GM12878 (cell line): ENCODE measurements around the gene HOXB6. TPM values are rescaled to one million over a fixed set of nuclear protein-coding genes. Genes with fewer than 3 reads are reported as not detected.

Source experiments
- ATAC-seq: fragments of 200-7000 bp; cut with Tn5 transposase; 3 replicates; pipeline ENCODE4 v1.9.1; 2020; ENCODE audit warnings: mild to moderate bottlenecking, moderate library complexity
- BruUV-seq: library from RNA; stranded (reverse); fragments of 400-500 nt; replicated peaks from 2 replicates; lab custom pipeline; 2021; lab: Mats Ljungman, UMichigan
- CTCF ChIA-PET: fragments of 300-600 bp; sonication (Branson Sonifier 250); formaldehyde crosslinking; extraction: SDS; loops from one replicate; lab custom pipeline; 2021; ENCODE audit warnings: inconsistent platforms; lab: Yijun Ruan, JAX
- POLR2A ChIA-PET: fragments of 350-600 bp; formaldehyde crosslinking; extraction: SDS; loops from one replicate; lab custom pipeline; 2021; ENCODE audit warnings: inconsistent platforms; lab: Charles Lee
- RAD21 ChIA-PET: fragments of 300-600 bp; sonication (Branson Sonifier 250); formaldehyde crosslinking; loops from one replicate; lab custom pipeline; 2023; ENCODE audit warnings: antibody characterized with exemption; ENCODE audit not compliant: unreplicated experiment; lab: Charles Lee
- SMC1A ChIA-PET: fragments of 300-600 bp; sonication (Branson Sonifier 250); formaldehyde crosslinking; loops from one replicate; lab custom pipeline; 2023; ENCODE audit not compliant: unreplicated experiment, uncharacterized antibody; lab: Charles Lee
- DNase-seq: peaks from one replicate; pipeline ENCODE4 v3.0.0-alpha.2; 2011; ENCODE audit warnings: low read depth, low spot score
- FAIRE-seq: peaks from 3 replicates; lab custom pipeline; 2011; peaks lifted over from hg19 to GRCh38; lab: Jason Lieb, UNC
- H2AFZ ChIP-seq: 2 replicates; pipeline ENCODE4 v1.6.0; 2011; ENCODE audit warnings: low read depth, low read length, control low read depth; ENCODE audit not compliant: control insufficient read depth
- H3K27ac ChIP-seq: 2 replicates; pipeline ENCODE4 v1.5.1; 2011; ENCODE audit warnings: control low read depth; ENCODE audit not compliant: control insufficient read depth, insufficient read depth
- H3K27me3 ChIP-seq, 2 experiments: replicated peaks in 1 of 2; 2 replicates each; pipeline versions ENCODE4 v1.6.0 to v1.6.1; 2011; ENCODE audit warnings: low read length in 1 of 2; ENCODE audit not compliant: control insufficient read depth in 2 of 2, insufficient read depth in 2 of 2
- H3K36me3 ChIP-seq, 2 experiments: 2 replicates each; pipeline ENCODE4 v1.5.1; 2011; ENCODE audit warnings: low read length in 1 of 2; ENCODE audit not compliant: control insufficient read depth in 2 of 2, insufficient read depth in 2 of 2
- H3K4me1 ChIP-seq: 2 replicates; pipeline ENCODE4 v1.6.1; 2011; ENCODE audit warnings: mild to moderate bottlenecking, low read length, moderate library complexity, mixed read lengths; ENCODE audit not compliant: control insufficient read depth, insufficient read depth
- H3K4me2 ChIP-seq: 2 replicates; pipeline ENCODE4 v1.6.0; 2011; ENCODE audit warnings: control low read depth; ENCODE audit not compliant: control insufficient read depth, insufficient read depth
- H3K4me3 ChIP-seq: fragments of 200-600 bp; sonication (generic); 2 replicates; pipeline ENCODE4 v1.5.1; 2016
- H3K79me2 ChIP-seq: 2 replicates; pipeline ENCODE4 v1.6.0; 2011; ENCODE audit warnings: low read length; ENCODE audit not compliant: control insufficient read depth, insufficient read depth
- H3K9ac ChIP-seq: 2 replicates; pipeline ENCODE4 v1.8.0; 2011; ENCODE audit warnings: low read length, control low read depth, mixed read lengths; ENCODE audit not compliant: control insufficient read depth, insufficient read depth
- H3K9me3 ChIP-seq: replicated peaks from 3 replicates; pipeline ENCODE4 v1.5.1; 2011; ENCODE audit warnings: mild to moderate bottlenecking, low read length; ENCODE audit not compliant: control insufficient read depth, insufficient read depth
- H4K20me1 ChIP-seq: 2 replicates; pipeline ENCODE4 v1.6.0; 2011; ENCODE audit not compliant: control insufficient read depth, insufficient read depth
- WGBS: methylation state at CpG from one replicate; pipeline ENCODE4 v1.1.6; 2016; ENCODE audit warnings: low lambda C conversion rate; ENCODE audit not compliant: insufficient replicate concordance, insufficient coverage; ENCODE audit errors: missing lambda C conversion rate; 5-methylcytosine and 5-hydroxymethylcytosine counted together
- in situ Hi-C: fragments of 300-500 bp; cut with MboI; formaldehyde crosslinking; loops from 9 replicates; pipeline ENCODE4 v1.14.3; 2018; ENCODE audit warnings: mixed read lengths
- intact Hi-C: fragments of 100-400 bp; cut with micrococcal nuclease; formaldehyde crosslinking; loops from one replicate; pipeline ENCODE4 v1.14.2; 2022; ENCODE audit not compliant: unreplicated experiment
- polyA plus RNA-seq, 11 experiments: library from polyadenylated mRNA; depleted of rRNA in 4 of 11; unstranded in 6 of 11; stranded (reverse) in 5 of 11; fragments of >200 nt; fragmentation: Nextera tagmentation in 4 of 11; fragmentation: Illumina TruSeq in 1 of 11; extraction: Ambion mirVana in 4 of 11; extraction: Trizol in 1 of 11; gene quantifications; 1 replicate in 1 of 11; 2 replicates in 10 of 11; pipeline versions ENCODE4 v1.2.1 to v1.2.3, GENCODE V29; 2011 to 2016; ENCODE audit warnings: inconsistent platforms in 2 of 11, missing spikeins in 2 of 11, low read depth in 1 of 11
- total RNA-seq, 4 experiments: library from RNA; depleted of rRNA in 3 of 4; stranded (reverse); fragments of >200 nt in 3 of 4; fragmentation: Illumina TruSeq in 1 of 4; extraction: Trizol in 1 of 4; gene quantifications; 2 replicates each; pipeline versions ENCODE4 v1.2.1 to v1.2.3, GENCODE V29; 2013 to 2021
- TF ChIP-seq, protein P1 (sequence below): fragments of 450-650 bp; IDR thresholded peaks from 2 replicates; pipeline ENCODE4 v1.6.1; 2017; ENCODE audit warnings: mild to moderate bottlenecking, low read depth, inconsistent platforms; ENCODE audit not compliant: poor library complexity, severe bottlenecking
- TF ChIP-seq, protein P2 (sequence below): fragments of 450-650 bp; IDR thresholded peaks from 2 replicates; pipeline ENCODE4 v1.6.1; 2016; ENCODE audit warnings: mild to moderate bottlenecking
- TF ChIP-seq, protein P3 (sequence below): IDR thresholded peaks from 2 replicates; pipeline ENCODE4 v1.6.1; 2011; ENCODE audit warnings: mild to moderate bottlenecking, low read depth, low read length, moderate library complexity; ENCODE audit not compliant: insufficient replicate concordance

The HOXB6 gene
- total and polyA plus RNA-seq, 10 of the 15 experiments (the other 5 are each of a cell fraction or from before 2014, with no cell fraction given): 0.04 to 0.51 (median 0.09) TPM; not detected in 2

DNA sequence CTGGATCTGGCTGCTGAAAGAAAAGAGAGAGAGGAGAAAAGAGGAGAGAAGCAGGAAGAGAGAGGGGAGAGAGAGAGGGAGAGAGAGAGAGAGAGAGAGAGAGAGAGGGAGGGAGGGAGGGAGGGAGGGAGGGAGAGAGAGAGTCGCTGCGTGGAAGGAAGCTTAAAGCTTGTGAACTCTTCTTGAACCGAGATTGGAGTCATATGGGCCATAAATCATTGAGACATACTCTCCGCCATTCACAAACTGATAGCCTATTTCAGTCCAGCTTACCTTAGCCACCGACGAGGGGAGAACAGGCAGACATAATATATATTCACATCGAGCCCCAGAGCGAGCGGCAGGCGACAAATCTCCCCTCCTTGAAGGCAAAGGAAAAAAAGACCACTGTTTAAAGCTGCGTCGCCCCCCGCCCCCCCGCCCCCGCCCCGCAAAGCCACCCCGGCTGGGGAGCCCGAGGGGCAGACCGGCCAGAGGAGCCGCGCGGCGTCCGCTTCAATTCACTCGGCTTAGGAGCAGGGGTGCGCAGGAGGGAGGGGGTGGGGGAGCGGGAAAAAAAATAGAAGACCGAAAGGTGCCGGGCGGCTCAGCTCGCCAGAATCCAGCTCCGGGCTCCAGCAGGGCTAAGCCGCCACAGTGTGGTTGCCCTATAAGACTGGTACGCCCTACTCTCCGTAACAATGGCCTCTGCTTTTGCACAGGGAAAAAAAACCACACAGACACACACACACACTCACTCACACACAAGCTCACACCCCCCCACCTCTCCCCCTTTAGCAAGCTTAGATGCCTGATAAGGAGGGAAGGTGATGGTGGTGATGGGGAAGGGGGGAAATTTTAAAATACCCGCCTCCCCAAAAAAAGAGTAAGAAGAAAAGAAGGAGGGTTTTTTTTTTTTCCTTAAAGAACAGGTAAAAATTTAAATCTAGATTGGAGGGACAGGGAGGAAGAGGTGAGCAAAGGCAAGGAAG lies 49.2 kb downstream of the HOXB6 start:
- intact Hi-C loops: no loop called here
- Histone ChIP-seq H3K9ac (no peak overlapping the region), H3K4me1 (no peaks in the 10 kb centered on the region), H3K27ac (no peak overlapping the region), H3K79me2 (no peaks in the 10 kb centered on the region), H3K36me3 (peaks cover 0 to 1% of the 10 kb centered on the region in 2 experiments; a peak in 2 of 4 replicates), H4K20me1 (no peaks in the 10 kb centered on the region), H2AFZ (no peak overlapping the region), H3K4me3 (no peak overlapping the region), H3K27me3 (no peaks in the 10 kb centered on the region), H3K9me3 (no peaks in the 10 kb centered on the region), H3K4me2 (no peak overlapping the region)
- CTCF ChIA-PET: interaction anchor here (0.9 to 1.6 kb wide), 4 partner anchors 29 to 220 kb away, joined by 3 to 4 read pairs (median 4); no protein-coding TSS in a partner anchor
- RAD21 ChIA-PET: interaction anchor here (0.9 to 1.4 kb wide), 2 partner anchors 43 to 222 kb away, joined by 3 read pairs; no protein-coding TSS in a partner anchor
- POLR2A ChIA-PET: interaction anchor here (0.7 to 1.7 kb wide), 3 partner anchors 9 kb away, joined by 3 to 5 read pairs (median 4); no protein-coding TSS in a partner anchor
- SMC1A ChIA-PET: interaction anchor here (0.7 to 1.5 kb wide), 5 partner anchors 9 to 141 kb away, joined by 3 read pairs; no protein-coding TSS in a partner anchor
- BruUV-seq: no TSS peak
- TF ChIP-seq, protein P1, sequence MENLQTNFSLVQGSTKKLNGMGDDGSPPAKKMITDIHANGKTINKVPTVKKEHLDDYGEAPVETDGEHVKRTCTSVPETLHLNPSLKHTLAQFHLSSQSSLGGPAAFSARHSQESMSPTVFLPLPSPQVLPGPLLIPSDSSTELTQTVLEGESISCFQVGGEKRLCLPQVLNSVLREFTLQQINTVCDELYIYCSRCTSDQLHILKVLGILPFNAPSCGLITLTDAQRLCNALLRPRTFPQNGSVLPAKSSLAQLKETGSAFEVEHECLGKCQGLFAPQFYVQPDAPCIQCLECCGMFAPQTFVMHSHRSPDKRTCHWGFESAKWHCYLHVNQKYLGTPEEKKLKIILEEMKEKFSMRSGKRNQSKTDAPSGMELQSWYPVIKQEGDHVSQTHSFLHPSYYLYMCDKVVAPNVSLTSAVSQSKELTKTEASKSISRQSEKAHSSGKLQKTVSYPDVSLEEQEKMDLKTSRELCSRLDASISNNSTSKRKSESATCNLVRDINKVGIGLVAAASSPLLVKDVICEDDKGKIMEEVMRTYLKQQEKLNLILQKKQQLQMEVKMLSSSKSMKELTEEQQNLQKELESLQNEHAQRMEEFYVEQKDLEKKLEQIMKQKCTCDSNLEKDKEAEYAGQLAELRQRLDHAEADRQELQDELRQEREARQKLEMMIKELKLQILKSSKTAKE: no peak
- TF ChIP-seq, protein P2, sequence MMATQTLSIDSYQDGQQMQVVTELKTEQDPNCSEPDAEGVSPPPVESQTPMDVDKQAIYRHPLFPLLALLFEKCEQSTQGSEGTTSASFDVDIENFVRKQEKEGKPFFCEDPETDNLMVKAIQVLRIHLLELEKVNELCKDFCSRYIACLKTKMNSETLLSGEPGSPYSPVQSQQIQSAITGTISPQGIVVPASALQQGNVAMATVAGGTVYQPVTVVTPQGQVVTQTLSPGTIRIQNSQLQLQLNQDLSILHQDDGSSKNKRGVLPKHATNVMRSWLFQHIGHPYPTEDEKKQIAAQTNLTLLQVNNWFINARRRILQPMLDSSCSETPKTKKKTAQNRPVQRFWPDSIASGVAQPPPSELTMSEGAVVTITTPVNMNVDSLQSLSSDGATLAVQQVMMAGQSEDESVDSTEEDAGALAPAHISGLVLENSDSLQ: peak; percentile 49; the same call in 1 of the 2 replicates
- TF ChIP-seq, protein P3, sequence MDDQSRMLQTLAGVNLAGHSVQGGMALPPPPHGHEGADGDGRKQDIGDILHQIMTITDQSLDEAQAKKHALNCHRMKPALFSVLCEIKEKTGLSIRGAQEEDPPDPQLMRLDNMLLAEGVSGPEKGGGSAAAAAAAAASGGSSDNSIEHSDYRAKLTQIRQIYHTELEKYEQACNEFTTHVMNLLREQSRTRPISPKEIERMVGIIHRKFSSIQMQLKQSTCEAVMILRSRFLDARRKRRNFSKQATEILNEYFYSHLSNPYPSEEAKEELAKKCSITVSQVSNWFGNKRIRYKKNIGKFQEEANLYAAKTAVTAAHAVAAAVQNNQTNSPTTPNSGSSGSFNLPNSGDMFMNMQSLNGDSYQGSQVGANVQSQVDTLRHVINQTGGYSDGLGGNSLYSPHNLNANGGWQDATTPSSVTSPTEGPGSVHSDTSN: peak; percentile 74
- in situ Hi-C loops: no loop called here
- DNase-seq (no peak), FAIRE-seq (peak; percentile 89), ATAC-seq (peak; percentile 24)
- 26% methylated on average over 19 of the region's 36 CpGs for WGBS
